ENCODE results near the gene MAB21L4. TPM values are rescaled to one million over a fixed set of nuclear protein-coding genes. Genes with fewer than 3 reads are reported as not detected.

Gene MAB21L4
- total and polyA plus RNA-seq, 2 of the 8 experiments (the other 6 are each of a cell fraction or from before 2014, with no cell fraction given), result 0.11 TPM; not detected in 1

DNA sequence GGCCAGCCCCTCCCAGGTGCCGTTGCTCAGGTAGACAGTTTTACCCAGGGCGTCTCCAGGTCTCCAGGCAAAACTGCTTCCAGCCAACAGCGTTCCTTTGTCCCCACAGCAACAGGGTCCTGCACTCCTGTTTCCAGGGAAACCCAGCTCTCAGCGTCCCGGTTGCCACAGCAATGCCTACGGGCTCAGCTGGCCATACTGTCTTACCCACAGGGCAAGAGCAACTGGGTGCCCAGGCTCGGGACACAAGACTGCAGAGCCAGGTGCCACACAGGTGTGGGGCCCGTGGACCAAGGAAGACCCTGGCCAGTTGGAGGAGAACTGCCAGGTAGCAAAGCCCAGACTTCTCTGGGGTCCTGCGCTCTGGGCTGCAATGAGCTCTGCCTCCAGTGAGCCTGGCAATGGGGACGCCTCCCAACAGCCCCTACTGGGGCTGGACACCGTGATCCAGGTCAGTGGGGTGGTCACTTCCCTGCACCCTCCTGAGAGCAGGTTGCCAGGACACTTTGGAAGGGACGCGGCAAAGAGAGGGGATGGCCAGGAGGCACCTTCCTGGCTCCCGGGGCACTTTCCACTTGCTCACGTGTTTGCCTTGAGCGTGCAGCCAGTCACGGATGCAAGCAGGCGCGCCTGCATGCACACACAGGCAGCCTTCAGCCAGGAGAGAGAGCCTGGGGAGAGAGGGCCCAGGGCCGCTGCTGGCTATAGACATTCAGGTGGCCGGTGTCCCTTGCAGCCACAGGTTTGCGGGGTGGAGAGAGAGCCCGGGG lies 10.4 kb upstream of the MAB21L4 start, which contains the start of gene CROCC2:
TSS of gene CROCC2 (plus strand) at position 196 of the 770 bp plus-strand sequence. CDS start at position 374, 178 bp downstream.
- 79% methylated on average over 23 of the region's 23 CpGs; no CpG with 5 or more reads in 1 of the 2 experiments for WGBS, 2 experiments (ENCODE audit: extremely low coverage in 1 of 2, insufficient coverage in 1 of 2, insufficient read length in 1 of 2, insufficient replicate concordance in 2 of 2, low coverage in 1 of 2, low lambda C conversion rate in 2 of 2, missing lambda C conversion rate in 1 of 2)
- POLR2A ChIA-PET (ENCODE audit: partially characterized antibody), result interaction anchor here (0.5 kb wide), 1 partner anchor 98 kb away, joined by 5 read pairs; no protein-coding TSS in a partner anchor
- CTCF ChIA-PET (ENCODE audit: partially characterized antibody), result interaction anchor here (1.2 kb wide), 1 partner anchor 8 kb away, joined by 3 read pairs; no protein-coding TSS in a partner anchor
- H2BK20ac ChIP-seq (ENCODE audit: low read length), result no peak within 1 kb of the TSS
- DNase-seq (ENCODE audit: low read depth in 1 of 2, low spot score in 2 of 2) (no peak), FAIRE-seq (no peak)
- no peak within 1 kb of the TSS for H2BK12ac ChIP-seq (ENCODE audit: low read depth, low read length)
- no peaks in the 10 kb centered on the region for H3K79me1 ChIP-seq (ENCODE audit: low read depth, low read length)
- no peak within 1 kb of the TSS for H3K18ac ChIP-seq (ENCODE audit: extremely low read depth, low read length)
- no peak within 1 kb of the TSS for H3K14ac ChIP-seq (ENCODE audit: insufficient read length)
- H4K91ac ChIP-seq (replicated peaks; ENCODE audit: insufficient read length, low read length), result no peak within 1 kb of the TSS
- H3K23ac ChIP-seq (ENCODE audit: insufficient read length), result no peak within 1 kb of the TSS
- H3K4me2 ChIP-seq (ENCODE audit: insufficient read depth in 1 of 2, low read depth in 2 of 2, low read length in 2 of 2), result no peak within 1 kb of the TSS
- no peaks in the 10 kb centered on the region for H4K20me1 ChIP-seq (replicated peaks in 1 of 2; ENCODE audit: control insufficient read depth in 1 of 2, insufficient read depth in 2 of 2, low read length in 2 of 2)
- H4K8ac ChIP-seq (ENCODE audit: extremely low read depth, insufficient read depth, low read length), result peak within 1 kb of the TSS; percentile 51; the same call in 1 of the 2 replicates
- H3K79me2 ChIP-seq (ENCODE audit: control insufficient read depth in 1 of 2, insufficient read depth in 2 of 2, low read length in 2 of 2), result no peaks in the 10 kb centered on the region
- no peak within 1 kb of the TSS for H2AK5ac ChIP-seq (ENCODE audit: low read depth, low read length)
- H3K36me3 ChIP-seq (ENCODE audit: control insufficient read depth in 2 of 4, insufficient read depth in 4 of 4, low read length in 3 of 4), result no peaks in the 10 kb centered on the region
- no peak within 1 kb of the TSS for H3K4ac ChIP-seq (replicated peaks; ENCODE audit: insufficient read length, low read depth, low read length)
- no peak within 1 kb of the TSS for H3K56ac ChIP-seq (replicated peaks; ENCODE audit: insufficient read length, low read depth, low read length)
- H2BK120ac ChIP-seq (replicated peaks; ENCODE audit: low read depth, low read length), result no peak within 1 kb of the TSS
- H3K23me2 ChIP-seq (ENCODE audit: low read depth, low read length), result no peaks in the 10 kb centered on the region
- peaks cover 0 to 3% of the 10 kb centered on the region in 2 experiments; a peak in 1 of 4 replicates for H3K9me3 ChIP-seq (ENCODE audit: insufficient read depth in 2 of 2, low read depth in 1 of 2, low read length in 1 of 2)
- no peak within 1 kb of the TSS for H3K27ac ChIP-seq (ENCODE audit: low read depth, low read length)
- H2AFZ ChIP-seq (ENCODE audit: low read length), result no peak within 1 kb of the TSS
- no peaks in the 10 kb centered on the region for H3K27me3 ChIP-seq (replicated peaks in 1 of 4; ENCODE audit: control insufficient read depth in 3 of 4, extremely low read depth in 1 of 4, insufficient read depth in 3 of 4, low read length in 3 of 4)
- no peaks in the 10 kb centered on the region for H3K4me1 ChIP-seq (replicated peaks in 1 of 4; ENCODE audit: control insufficient read depth in 3 of 4, insufficient read depth in 4 of 4, low read length in 3 of 4)
- H2BK5ac ChIP-seq (ENCODE audit: low read depth, low read length), result no peak within 1 kb of the TSS
- no peak within 1 kb of the TSS for H2BK15ac ChIP-seq (ENCODE audit: low read length)
- H3K9ac ChIP-seq (replicated peaks in 1 of 4; ENCODE audit: extremely low read depth in 1 of 4, low read depth in 3 of 4, low read length in 3 of 4), result no peak within 1 kb of the TSS; a peak in 2 of 7 replicates
- no peak within 1 kb of the TSS for H3K4me3 ChIP-seq (ENCODE audit: extremely low read depth in 1 of 4, insufficient read depth in 2 of 4, low read depth in 3 of 4, low read length in 4 of 4)
- no peak within 1 kb of the TSS for H4K5ac ChIP-seq (ENCODE audit: insufficient read length, low read depth, low read length)
- TF ChIP-seq MAFK (IDR thresholded peaks at IDR 0.05; ENCODE audit: low read depth, low read length), result no peak
- TF ChIP-seq RXRA (IDR thresholded peaks at IDR 0.05; ENCODE audit: insufficient read depth, low read depth, low read length), result no peak
- no peak for TF ChIP-seq HDAC6 (IDR thresholded peaks at IDR 0.05; ENCODE audit: low read depth, low read length)
- no peak for TF ChIP-seq JUND (IDR thresholded peaks at IDR 0.05; ENCODE audit: low read length)
- no peak for TF ChIP-seq POLR2AphosphoS5 (IDR thresholded peaks at IDR 0.05; ENCODE audit: low read depth, low read length)
- no peak for TF ChIP-seq JUN (IDR thresholded peaks at IDR 0.05; ENCODE audit: low read depth, low read length)
- TF ChIP-seq CHD1 (IDR thresholded peaks at IDR 0.05; ENCODE audit: low read depth, low read length), result no peak
- TF ChIP-seq KDM4A (IDR thresholded peaks at IDR 0.05; ENCODE audit: low read depth, low read length, severe bottlenecking), result no peak
- TF ChIP-seq CHD2 (IDR thresholded peaks at IDR 0.05; ENCODE audit: low read length), result no peak
- no peak for TF ChIP-seq CBX8 (IDR thresholded peaks at IDR 0.05; ENCODE audit: borderline replicate concordance, low read depth, low read length)
- TF ChIP-seq CTBP2 (IDR thresholded peaks at IDR 0.05; ENCODE audit: borderline replicate concordance, insufficient read depth, insufficient read length, low read length), result no peak
- TF ChIP-seq HDAC2 (IDR thresholded peaks at IDR 0.05; ENCODE audit: borderline replicate concordance in 1 of 2, low read depth in 2 of 2, low read length in 2 of 2), result no peak

Measured in H1 (cell line).